Suprapubic skin (tissue), 4 donors: Measurements from ENCODE around the gene AP2A1. TPM values are rescaled to one million over a fixed set of nuclear protein-coding genes. Genes with fewer than 3 reads are reported as not detected.

ENCODE experiments used
- DNase-seq, 2 donors: peaks; one replicate each; pipeline ENCODE4 v3.0.0-alpha.2; 2019; ENCODE audit warnings: low spot score in 2 of 2
- H3K27ac ChIP-seq: fragments of 200-600 bp; sonication (generic); one replicate; pipeline ENCODE4 v1.5.1; 2019
- H3K27me3 ChIP-seq: fragments of 200-600 bp; sonication (generic); one replicate; pipeline ENCODE4 v1.5.1; 2019
- H3K36me3 ChIP-seq: fragments of 200-600 bp; sonication (generic); one replicate; pipeline ENCODE4 v1.5.1; 2019
- H3K4me1 ChIP-seq: fragments of 200-600 bp; sonication (generic); one replicate; pipeline ENCODE4 v1.5.1; 2019
- H3K4me3 ChIP-seq: fragments of 200-600 bp; sonication (generic); one replicate; pipeline ENCODE4 v1.5.1; 2019; ENCODE audit warnings: mild to moderate bottlenecking
- H3K9me3 ChIP-seq: fragments of 200-600 bp; sonication (generic); one replicate; pipeline ENCODE4 v1.5.1; 2019
- CTCF ChIP-seq, 2 donors: fragments of 200-600 bp in 1 of 2; fragments of 450-650 bp in 1 of 2; sonication (generic) in 1 of 2; IDR thresholded peaks; one replicate each; pipeline ENCODE4 v1.5.1; 2016 to 2019; ENCODE audit warnings: antibody characterized with exemption in 2 of 2, mild to moderate bottlenecking in 1 of 2, moderate library complexity in 1 of 2
- EP300 ChIP-seq: sonication (generic); formaldehyde crosslinking; IDR thresholded peaks from one replicate; pipeline ENCODE4 v1.6.1; 2017; ENCODE audit warnings: antibody characterized with exemption
- POLR2A ChIP-seq, 2 donors: fragments of 450-650 bp; IDR thresholded peaks; one replicate each; pipeline ENCODE4 v1.6.1; 2017; ENCODE audit warnings: antibody characterized with exemption in 2 of 2, mild to moderate bottlenecking in 2 of 2, moderate library complexity in 2 of 2
- POLR2AphosphoS5 ChIP-seq, 3 donors: sonication (generic); formaldehyde crosslinking; IDR thresholded peaks; one replicate each; pipeline ENCODE4 v1.6.1; 2017; ENCODE audit warnings: antibody characterized with exemption in 3 of 3
- WGBS: methylation state at CpG from one replicate; pipeline ENCODE4 v1.1.5; 2018; 5-methylcytosine and 5-hydroxymethylcytosine counted together
- total RNA-seq, 4 donors: library from RNA; depleted of rRNA; stranded (reverse); fragments of >200 nt; gene quantifications; one replicate each; pipeline ENCODE4 v1.1.0, GENCODE V29; 2016

The AP2A1 gene
- total RNA-seq, 4 donors from 2014 or later = 78.1 to 101 (median 93.4) TPM

- TF ChIP-seq EP300 = no peak
- peak; percentile 6 to 78 for TF ChIP-seq POLR2A (IDR thresholded peaks at IDR 0.05)
- peak; percentile 18 to 52 (median 47) for TF ChIP-seq POLR2AphosphoS5 (IDR thresholded peaks at IDR 0.05)
- peak; percentile 94 to 95 for DNase-seq
- peaks cover 15% of the 10 kb centered on the region for H3K36me3 ChIP-seq
- under 1% methylated on average over 74 of the region's 98 CpGs for WGBS
- H3K4me1 ChIP-seq = peaks cover 42% of the 10 kb centered on the region
- peak within 1 kb of the TSS; percentile 98 for H3K4me3 ChIP-seq
- H3K27me3 ChIP-seq = no peaks in the 10 kb centered on the region
- no peaks in the 10 kb centered on the region for H3K9me3 ChIP-seq
- H3K27ac ChIP-seq = peak within 1 kb of the TSS; percentile 99
These were observed 83.9 kb downstream of the AP2A1 start, which contains the start of gene PTOV1 for GRCh38 chr19:49850487-49851342. TSS of gene PTOV1 (plus strand) at chr19:49851159.

- WGBS = 2% methylated on average over 56 of the region's 78 CpGs
- TF ChIP-seq POLR2AphosphoS5 (IDR thresholded peaks at IDR 0.05) (no peak), EP300 (no peak), POLR2A (IDR thresholded peaks at IDR 0.05) (no peak), CTCF (IDR thresholded peaks at IDR 0.05) (no peak)
- H3K4me1 ChIP-seq = peaks cover 42% of the 10 kb centered on the region
- peak in 1 of 2 donors; percentile 74 for DNase-seq
- H3K27me3 ChIP-seq = no peaks in the 10 kb centered on the region
- peak overlapping the region; percentile 98 for H3K4me3 ChIP-seq
- H3K27ac ChIP-seq = peak overlapping the region; percentile 99
- no peaks in the 10 kb centered on the region for H3K9me3 ChIP-seq
- H3K36me3 ChIP-seq = peaks cover 24% of the 10 kb centered on the region
These were observed 84.9 kb downstream of the AP2A1 start for GRCh38 chr19:49851456-49852259.

GRCh38 chr19:49852631-49853126 is 85.9 kb downstream of the AP2A1 start:
- no peaks in the 10 kb centered on the region for H3K27me3 ChIP-seq
- H3K9me3 ChIP-seq = no peaks in the 10 kb centered on the region
- H3K4me1 ChIP-seq = peaks cover 42% of the 10 kb centered on the region
- DNase-seq = no peak
- H3K4me3 ChIP-seq = peak overlapping the region; percentile 98
- TF ChIP-seq EP300 (no peak), POLR2A (IDR thresholded peaks at IDR 0.05) (no peak), CTCF (IDR thresholded peaks at IDR 0.05) (no peak)
- no peak overlapping the region for H3K27ac ChIP-seq
- H3K36me3 ChIP-seq = peaks cover 35% of the 10 kb centered on the region
- WGBS = 64% methylated on average over 14 of the region's 14 CpGs

GRCh38 chr19:49853852-49854377 is 87.1 kb downstream of the AP2A1 start:
- H3K4me1 ChIP-seq = peaks cover 39% of the 10 kb centered on the region
- H3K36me3 ChIP-seq = peaks cover 47% of the 10 kb centered on the region
- no peaks in the 10 kb centered on the region for H3K27me3 ChIP-seq
- H3K27ac ChIP-seq = no peak overlapping the region
- H3K4me3 ChIP-seq = no peak overlapping the region
- 78% methylated on average over 9 of the region's 10 CpGs for WGBS
- no peak for TF ChIP-seq EP300
- no peak for TF ChIP-seq POLR2A (IDR thresholded peaks at IDR 0.05)
- TF ChIP-seq CTCF (IDR thresholded peaks at IDR 0.05) = no peak
- TF ChIP-seq POLR2AphosphoS5 (IDR thresholded peaks at IDR 0.05) = no peak
- peak in 1 of 2 donors; percentile 59 for DNase-seq
- H3K9me3 ChIP-seq = no peaks in the 10 kb centered on the region

- Histone ChIP-seq H3K4me3 (no peak overlapping the region), H3K4me1 (peaks cover 37% of the 10 kb centered on the region), H3K9me3 (no peaks in the 10 kb centered on the region), H3K36me3 (peaks cover 51% of the 10 kb centered on the region), H3K27me3 (no peaks in the 10 kb centered on the region), H3K27ac (no peak overlapping the region)
- TF ChIP-seq POLR2AphosphoS5 (IDR thresholded peaks at IDR 0.05) (no peak), CTCF (IDR thresholded peaks at IDR 0.05) (no peak), EP300 (no peak), POLR2A (IDR thresholded peaks at IDR 0.05) (no peak)
- 89% methylated on average over 17 of the region's 39 CpGs for WGBS
- peak in 1 of 2 donors; percentile 66 for DNase-seq
These were observed 87.8 kb downstream of the AP2A1 start for GRCh38 chr19:49854378-49855263.
